ENCODE results near the gene SNORC.

The SNORC gene

DNA sequence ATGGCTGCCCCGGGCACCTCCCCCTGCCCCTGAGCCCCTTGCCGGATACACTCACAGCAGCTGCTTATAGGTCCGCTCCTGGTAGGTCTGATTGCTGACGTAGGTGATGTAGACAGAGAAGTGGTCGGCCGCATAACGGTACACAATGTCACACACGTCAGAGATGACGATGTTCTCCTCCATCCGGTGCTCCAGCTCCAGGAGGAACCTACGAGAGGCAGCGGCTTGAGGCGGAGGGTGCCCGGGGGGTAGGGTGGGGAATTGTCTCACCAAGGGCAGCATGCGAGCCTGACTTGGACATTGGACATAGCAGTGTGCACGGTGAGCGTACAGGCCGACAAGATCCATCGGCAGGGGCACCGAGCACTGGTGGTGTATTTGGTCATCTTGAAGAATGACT is 22.8 kb downstream of the SNORC start:
- DNase-seq (ENCODE audit: low spot score) = no peak
- no peak for TF ChIP-seq CTCF (IDR thresholded peaks at IDR 0.05; ENCODE audit: extremely low read depth, missing control alignments)

- DNase-seq (ENCODE audit: low spot score) = no peak
- TF ChIP-seq CTCF (IDR thresholded peaks at IDR 0.05; ENCODE audit: extremely low read depth, missing control alignments) = no peak
Observed at GRCh38 chr2:232893834-232894233, 23.8 kb downstream of the SNORC start.

DNA sequence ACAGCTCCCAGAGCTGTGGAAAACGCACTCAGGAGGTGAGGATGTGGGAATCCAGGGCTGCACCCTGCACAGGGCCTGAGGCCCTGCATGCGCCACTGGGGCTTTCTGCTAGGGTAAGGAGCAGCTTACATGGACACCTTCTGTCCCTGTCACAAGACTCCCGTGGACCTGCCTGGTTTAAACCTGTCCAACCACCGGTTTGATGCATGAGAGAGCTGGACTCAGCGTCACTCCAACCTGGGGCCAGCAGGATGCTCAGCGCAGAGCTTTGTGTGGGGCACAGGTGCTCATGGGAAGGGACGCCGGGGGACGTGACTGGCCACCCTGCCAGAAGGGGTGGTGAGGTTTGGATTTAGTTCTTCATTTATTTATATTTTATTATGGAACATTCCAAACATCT is 24.2 kb downstream of the SNORC start:
- DNase-seq (ENCODE audit: low spot score) = no peak
- TF ChIP-seq CTCF (IDR thresholded peaks at IDR 0.05; ENCODE audit: extremely low read depth, missing control alignments) = no peak

DNA sequence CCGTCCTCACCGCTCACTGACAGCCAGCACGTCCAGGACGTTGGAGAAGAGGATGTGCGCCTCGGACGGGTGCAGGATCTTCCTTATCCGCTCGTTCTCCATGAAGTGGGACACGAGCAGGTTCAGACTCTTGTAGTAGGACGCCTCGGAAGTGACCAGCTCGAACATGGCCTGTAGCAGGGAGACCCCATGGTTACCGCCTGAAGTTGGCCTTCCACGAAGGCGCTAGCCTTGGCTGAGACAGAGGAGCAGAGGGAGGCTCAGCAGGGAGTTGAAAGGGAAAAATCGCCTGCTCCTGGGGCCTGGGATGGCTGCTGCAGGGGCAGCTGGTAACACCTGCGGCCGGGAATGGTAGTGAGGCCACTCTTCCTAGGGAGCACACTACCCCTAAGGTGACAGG is 24.7 kb downstream of the SNORC start:
- no peak for DNase-seq (ENCODE audit: low spot score)

DNA sequence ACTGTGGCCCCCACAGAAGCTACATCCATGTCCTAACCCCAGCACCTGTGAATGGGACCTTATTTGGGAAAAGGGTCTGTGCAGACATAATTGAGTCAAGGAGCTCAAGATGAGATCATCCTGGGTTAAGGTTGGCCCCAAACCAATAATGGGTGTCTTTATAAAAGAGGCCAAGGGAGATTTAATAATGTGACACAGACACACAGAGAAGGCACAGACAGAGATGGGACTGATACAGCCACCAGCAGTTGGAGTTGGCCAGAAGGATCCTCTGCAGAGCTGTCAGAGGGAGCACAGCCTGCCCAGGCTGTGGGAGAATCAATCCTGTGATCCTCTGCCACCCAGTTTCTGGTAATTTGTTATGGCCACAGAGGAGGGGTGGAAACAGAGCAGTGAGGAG is 26.0 kb downstream of the SNORC start:
- no peak for TF ChIP-seq CTCF (IDR thresholded peaks at IDR 0.05; ENCODE audit: extremely low read depth, missing control alignments)
- no peak for DNase-seq (ENCODE audit: low spot score)

More for the DNA sequence above, 24.7 kb downstream of the SNORC start:
- no peak for TF ChIP-seq CTCF (IDR thresholded peaks at IDR 0.05; ENCODE audit: extremely low read depth, missing control alignments)

- no peak for DNase-seq (ENCODE audit: low spot score)
- TF ChIP-seq CTCF (IDR thresholded peaks at IDR 0.05; ENCODE audit: extremely low read depth, missing control alignments) = no peak
Observed at GRCh38 chr2:232896720-232897597, 26.9 kb downstream of the SNORC start.

GRCh38 chr2:232897598-232898408 is 27.7 kb downstream of the SNORC start:
- DNase-seq (ENCODE audit: low spot score) = no peak

More at GRCh38 chr2:232897598-232898408, 27.7 kb downstream of the SNORC start:
- no peak for TF ChIP-seq CTCF (IDR thresholded peaks at IDR 0.05; ENCODE audit: extremely low read depth, missing control alignments)
